Measurements from ENCODE around the gene EVPLL.
"Not testable (repeated sequence)": the region's sequence is repeated elsewhere in the genome, so short reads cannot be mapped to it uniquely, and the experiment has no call there.

Gene EVPLL

GRCh38 chr17:18409321-18409720 lies 31.7 kb downstream of the EVPLL start:
- DNase-seq (ENCODE audit: low spot score); H3K14ac ChIP-seq (ENCODE audit: low read length): not testable (repeated sequence)

DNA sequence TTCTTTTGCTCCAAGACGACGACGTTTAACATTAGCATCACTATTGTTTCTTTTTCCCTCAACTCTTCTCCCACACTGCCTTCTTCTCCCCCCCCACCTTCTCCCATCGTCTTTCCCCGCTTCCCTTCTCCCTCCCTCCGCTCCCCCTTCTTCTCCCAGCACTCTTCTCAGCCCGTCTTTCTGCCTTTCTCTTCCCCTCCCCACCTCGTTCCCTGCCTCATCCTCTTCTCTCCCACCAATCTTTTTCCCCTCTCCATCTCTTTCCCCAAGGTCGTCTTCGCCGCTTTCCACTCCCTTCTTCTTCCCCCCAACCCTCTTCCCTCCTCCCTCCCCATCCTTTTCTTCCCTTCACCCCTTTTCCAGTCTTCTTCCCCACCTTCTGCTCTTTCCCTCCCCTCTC lies 33.2 kb downstream of the EVPLL start:
- H2BK15ac ChIP-seq (ENCODE audit: low read length); H3K36me3 ChIP-seq (replicated peaks in 1 of 2; ENCODE audit: control insufficient read depth in 2 of 2, insufficient read depth in 2 of 2, low read length in 2 of 2); H2AK5ac ChIP-seq (ENCODE audit: low read depth, low read length); H3K18ac ChIP-seq (ENCODE audit: low read length); H2BK5ac ChIP-seq (ENCODE audit: low read length); H2AFZ ChIP-seq (ENCODE audit: low read length); H2BK120ac ChIP-seq (ENCODE audit: low read depth, low read length); H3K9me3 ChIP-seq (replicated peaks in 1 of 2; ENCODE audit: control insufficient read depth in 2 of 2, insufficient read depth in 1 of 2, low read depth in 1 of 2, low read length in 2 of 2); H3K79me1 ChIP-seq (ENCODE audit: low read depth, low read length); H3K4me1 ChIP-seq (ENCODE audit: control insufficient read depth in 2 of 2, insufficient read depth in 1 of 2, low read depth in 1 of 2, low read length in 2 of 2); H3K14ac ChIP-seq (ENCODE audit: low read length); H3K4ac ChIP-seq (ENCODE audit: low read length); H3K23ac ChIP-seq (ENCODE audit: low read depth, low read length, poor library complexity); H2BK12ac ChIP-seq (ENCODE audit: low read length); H4K91ac ChIP-seq (ENCODE audit: low read depth, low read length, poor library complexity); H3K27me3 ChIP-seq (ENCODE audit: control insufficient read depth in 3 of 3, insufficient read depth in 3 of 3, low read depth in 1 of 3, low read length in 3 of 3); H4K8ac ChIP-seq (ENCODE audit: low read depth, low read length): not testable (repeated sequence)
- peak; percentile 2 for DNase-seq (ENCODE audit: low spot score)
- H3K9ac ChIP-seq (ENCODE audit: low read depth, low read length, poor library complexity) = peak overlapping the region; percentile 44
- peak overlapping the region; percentile 67 to 81 for H3K4me3 ChIP-seq (ENCODE audit: low read length in 2 of 2)
- 100% methylated on average over 1 of the region's 11 CpGs; no CpG with 5 or more reads in 1 of the 2 donors for WGBS, 2 donors (ENCODE audit: extremely low coverage in 2 of 2, insufficient read length in 2 of 2, insufficient replicate concordance in 1 of 2)
- peak overlapping the region; percentile 72 for H3K27ac ChIP-seq (replicated peaks; ENCODE audit: low read length)
- peak overlapping the region; percentile 54 for H3K4me2 ChIP-seq (ENCODE audit: insufficient read depth, low read length, poor library complexity, severe bottlenecking)

More at GRCh38 chr17:18409321-18409720, 31.7 kb downstream of the EVPLL start:
- not testable (repeated sequence) for H2AK5ac ChIP-seq (ENCODE audit: low read depth, low read length); H2AFZ ChIP-seq (ENCODE audit: low read length); H3K4me3 ChIP-seq (ENCODE audit: low read length in 2 of 2); H3K4me1 ChIP-seq (ENCODE audit: control insufficient read depth in 2 of 2, insufficient read depth in 1 of 2, low read depth in 1 of 2, low read length in 2 of 2); H3K27me3 ChIP-seq (ENCODE audit: control insufficient read depth in 3 of 3, insufficient read depth in 3 of 3, low read depth in 1 of 3, low read length in 3 of 3); H3K79me1 ChIP-seq (ENCODE audit: low read depth, low read length); H4K8ac ChIP-seq (ENCODE audit: low read depth, low read length); H2BK5ac ChIP-seq (ENCODE audit: low read length); H3K18ac ChIP-seq (ENCODE audit: low read length); H2BK12ac ChIP-seq (ENCODE audit: low read length); H3K36me3 ChIP-seq (replicated peaks in 1 of 2; ENCODE audit: control insufficient read depth in 2 of 2, insufficient read depth in 2 of 2, low read length in 2 of 2); H3K9ac ChIP-seq (ENCODE audit: low read depth, low read length, poor library complexity); H3K9me3 ChIP-seq (replicated peaks in 1 of 2; ENCODE audit: control insufficient read depth in 2 of 2, insufficient read depth in 1 of 2, low read depth in 1 of 2, low read length in 2 of 2); H2BK15ac ChIP-seq (ENCODE audit: low read length); H3K4me2 ChIP-seq (ENCODE audit: insufficient read depth, low read length, poor library complexity, severe bottlenecking); H3K23ac ChIP-seq (ENCODE audit: low read depth, low read length, poor library complexity); H3K4ac ChIP-seq (ENCODE audit: low read length); H2BK120ac ChIP-seq (ENCODE audit: low read depth, low read length); H3K27ac ChIP-seq (replicated peaks; ENCODE audit: low read length); H4K91ac ChIP-seq (ENCODE audit: low read depth, low read length, poor library complexity)
- WGBS, 2 donors (ENCODE audit: extremely low coverage in 2 of 2, insufficient read length in 2 of 2, insufficient replicate concordance in 1 of 2) = no CpG with 5 or more reads among the region's 6 CpGs

DNA sequence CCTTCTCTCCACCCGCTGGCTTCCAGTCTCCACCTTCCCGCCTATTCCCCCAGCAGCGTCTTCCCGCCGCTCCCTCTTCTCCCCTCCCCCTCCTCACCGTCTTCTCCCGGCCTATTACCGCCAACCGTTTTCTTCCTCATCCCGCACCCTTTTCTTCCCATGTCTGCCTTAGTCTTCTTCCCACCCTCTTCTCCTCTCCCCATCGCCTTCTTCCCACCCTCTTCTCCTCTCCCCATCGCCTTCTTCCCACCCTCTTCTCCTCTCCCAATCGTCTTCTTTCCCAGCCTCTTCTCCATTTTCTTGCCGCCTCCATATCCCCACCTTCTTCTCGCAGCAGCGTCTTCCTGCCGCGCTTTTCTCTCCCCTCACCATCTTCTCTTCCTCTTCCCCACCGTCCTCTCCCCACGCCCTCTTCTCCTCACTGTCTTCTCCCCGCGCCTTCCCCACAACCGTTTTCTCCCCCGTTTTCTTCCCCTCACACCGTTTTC lies 33.8 kb downstream of the EVPLL start:
- no CpG with 5 or more reads among the region's 25 CpGs for WGBS, 2 donors (ENCODE audit: extremely low coverage in 2 of 2, insufficient read length in 2 of 2, insufficient replicate concordance in 1 of 2)
- H3K9me3 ChIP-seq (replicated peaks in 1 of 2; ENCODE audit: control insufficient read depth in 2 of 2, insufficient read depth in 1 of 2, low read depth in 1 of 2, low read length in 2 of 2); H3K27me3 ChIP-seq (ENCODE audit: control insufficient read depth in 3 of 3, insufficient read depth in 3 of 3, low read depth in 1 of 3, low read length in 3 of 3); H2BK15ac ChIP-seq (ENCODE audit: low read length); H4K8ac ChIP-seq (ENCODE audit: low read depth, low read length); H3K4ac ChIP-seq (ENCODE audit: low read length); H2AK5ac ChIP-seq (ENCODE audit: low read depth, low read length); H3K14ac ChIP-seq (ENCODE audit: low read length); H2BK120ac ChIP-seq (ENCODE audit: low read depth, low read length); H3K36me3 ChIP-seq (replicated peaks in 1 of 2; ENCODE audit: control insufficient read depth in 2 of 2, insufficient read depth in 2 of 2, low read length in 2 of 2); H3K79me1 ChIP-seq (ENCODE audit: low read depth, low read length); H2BK12ac ChIP-seq (ENCODE audit: low read length); H3K23ac ChIP-seq (ENCODE audit: low read depth, low read length, poor library complexity); H3K4me1 ChIP-seq (ENCODE audit: control insufficient read depth in 2 of 2, insufficient read depth in 1 of 2, low read depth in 1 of 2, low read length in 2 of 2): not testable (repeated sequence)
- H3K27ac ChIP-seq (replicated peaks; ENCODE audit: low read length) = peak overlapping the region; percentile 92
- peak overlapping the region; percentile 45 for H3K4me2 ChIP-seq (ENCODE audit: insufficient read depth, low read length, poor library complexity, severe bottlenecking)
- peak overlapping the region; percentile 85 for H4K91ac ChIP-seq (ENCODE audit: low read depth, low read length, poor library complexity)
- peak overlapping the region; percentile 87 for H3K18ac ChIP-seq (ENCODE audit: low read length)
- peak overlapping the region; percentile 74 for H2AFZ ChIP-seq (ENCODE audit: low read length)
- peak overlapping the region; percentile 84 for H3K9ac ChIP-seq (ENCODE audit: low read depth, low read length, poor library complexity)
- H2BK5ac ChIP-seq (ENCODE audit: low read length) = peak overlapping the region; percentile 75
- peak overlapping the region; percentile 67 to 83 for H3K4me3 ChIP-seq (ENCODE audit: low read length in 2 of 2)
- peak; percentile 2 for DNase-seq (ENCODE audit: low spot score)

GRCh38 chr17:18412001-18412538 lies 34.5 kb downstream of the EVPLL start:
- not testable (repeated sequence) for H3K23ac ChIP-seq (ENCODE audit: low read depth, low read length, poor library complexity); H2BK5ac ChIP-seq (ENCODE audit: low read length); H3K4me2 ChIP-seq (ENCODE audit: insufficient read depth, low read length, poor library complexity, severe bottlenecking); H4K8ac ChIP-seq (ENCODE audit: low read depth, low read length); H2BK120ac ChIP-seq (ENCODE audit: low read depth, low read length); H3K4ac ChIP-seq (ENCODE audit: low read length); H2BK12ac ChIP-seq (ENCODE audit: low read length); H2AK5ac ChIP-seq (ENCODE audit: low read depth, low read length); H3K9ac ChIP-seq (ENCODE audit: low read depth, low read length, poor library complexity); H3K4me1 ChIP-seq (ENCODE audit: control insufficient read depth in 2 of 2, insufficient read depth in 1 of 2, low read depth in 1 of 2, low read length in 2 of 2); H2AFZ ChIP-seq (ENCODE audit: low read length); H3K27me3 ChIP-seq (ENCODE audit: control insufficient read depth in 3 of 3, insufficient read depth in 3 of 3, low read depth in 1 of 3, low read length in 3 of 3); H3K9me3 ChIP-seq (replicated peaks in 1 of 2; ENCODE audit: control insufficient read depth in 2 of 2, insufficient read depth in 1 of 2, low read depth in 1 of 2, low read length in 2 of 2); H3K14ac ChIP-seq (ENCODE audit: low read length); DNase-seq (ENCODE audit: low spot score); H3K79me1 ChIP-seq (ENCODE audit: low read depth, low read length); H4K91ac ChIP-seq (ENCODE audit: low read depth, low read length, poor library complexity); H3K18ac ChIP-seq (ENCODE audit: low read length); H2BK15ac ChIP-seq (ENCODE audit: low read length); H3K36me3 ChIP-seq (replicated peaks in 1 of 2; ENCODE audit: control insufficient read depth in 2 of 2, insufficient read depth in 2 of 2, low read length in 2 of 2); H3K4me3 ChIP-seq (ENCODE audit: low read length in 2 of 2); H3K27ac ChIP-seq (replicated peaks; ENCODE audit: low read length)
- WGBS, 2 donors (ENCODE audit: extremely low coverage in 2 of 2, insufficient read length in 2 of 2, insufficient replicate concordance in 1 of 2) = no CpG with 5 or more reads among the region's 32 CpGs

Measured in neuronal stem cell (in vitro differentiated cells).